GM12891 (cell line): ENCODE measurements around the gene SLC13A5.

ENCODE experiments used
- POLR2A ChIP-seq: IDR thresholded peaks from 2 replicates; pipeline ENCODE4 v1.6.1; 2011; ENCODE audit warnings: low read depth, low read length, control low read depth
- TAF1 ChIP-seq: IDR thresholded peaks from 2 replicates; pipeline ENCODE4 v1.6.1; 2011; ENCODE audit warnings: low read depth, low read length, control low read depth

DNA sequence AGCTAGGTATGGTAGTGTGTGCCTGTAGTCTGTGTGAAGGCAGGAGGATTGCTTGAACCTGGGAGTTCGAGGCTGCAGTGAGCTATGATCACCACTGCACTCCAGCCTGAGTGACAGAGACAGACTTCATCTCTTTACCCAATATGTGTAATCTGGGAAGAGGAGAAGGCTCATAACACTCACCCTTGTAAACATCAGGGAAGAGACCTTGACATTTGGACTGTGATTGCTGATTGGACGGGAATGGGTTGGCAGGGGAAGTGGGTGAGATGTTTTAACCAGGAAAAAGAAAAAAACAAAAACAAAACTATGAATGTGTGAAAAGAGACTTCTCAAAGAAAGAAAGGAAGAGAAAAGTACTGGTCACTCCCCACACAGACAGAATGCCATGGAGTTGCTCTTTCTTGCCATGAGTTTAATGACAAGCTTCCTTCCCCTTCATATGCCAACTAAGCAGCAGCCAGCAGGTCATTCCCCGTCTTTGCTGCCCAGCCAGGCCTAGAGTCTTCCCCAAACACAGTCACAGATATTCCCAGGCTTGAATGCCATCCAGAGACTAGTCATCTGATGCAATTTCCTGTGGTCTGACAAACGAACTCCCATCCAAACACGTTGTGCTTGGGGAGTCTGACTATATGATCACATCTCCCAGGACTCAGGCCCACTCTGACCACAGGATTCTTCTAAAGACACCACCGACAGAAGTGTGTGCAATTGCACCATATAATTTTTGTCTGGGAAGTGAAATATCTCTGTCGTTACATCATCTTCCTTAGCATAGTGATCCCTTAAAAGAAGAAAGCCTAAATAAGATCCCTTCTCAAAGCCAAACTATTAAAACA, 39.1 kb upstream of the SLC13A5 start:
- TF ChIP-seq POLR2A (no peak), TAF1 (no peak)
